GM21367 (cell line): ENCODE results near the gene GPR85.
"Not testable (repeated sequence)": the region's sequence is repeated elsewhere in the genome, so short reads cannot be mapped to it uniquely, and the experiment has no call there.

Source experiments
- ATAC-seq: cut with Tn5 transposase; IDR thresholded peaks from one replicate; pipeline ENCODE4 v1.9.1; 2021; ENCODE audit not compliant: unreplicated experiment

The GPR85 gene

GRCh38 chr7:113086431-113086888 is at the start of gene GPR85:
Gene GPR85, minus strand, starts transcription at chr7:113086827. Its CDS starts 2,106 bp downstream, at chr7:113084721.
- ATAC-seq: no peak

- no peak for ATAC-seq
Measured at GRCh38 chr7:113134025-113134424, 47.4 kb upstream of the GPR85 start.

GRCh38 chr7:113131367-113131766 is 44.7 kb upstream of the GPR85 start:
- no peak for ATAC-seq

GRCh38 chr7:113128031-113128430 is 41.4 kb upstream of the GPR85 start:
- no peak for ATAC-seq

- ATAC-seq: no peak
Measured at GRCh38 chr7:113125728-113126127, 39.1 kb upstream of the GPR85 start.

- no peak for ATAC-seq
Measured at GRCh38 chr7:113122744-113123143, 36.1 kb upstream of the GPR85 start.

- no peak for ATAC-seq
Measured at GRCh38 chr7:113120647-113121046, 34.0 kb upstream of the GPR85 start.

GRCh38 chr7:113119429-113119828 is 32.8 kb upstream of the GPR85 start:
- no peak for ATAC-seq

GRCh38 chr7:113118074-113118959 is 31.7 kb upstream of the GPR85 start, which contains the start of gene SMIM30:
Gene SMIM30, minus strand, starts transcription at chr7:113118554. Its CDS starts 976 bp downstream, at chr7:113117578.
- peak; percentile 100 for ATAC-seq

- ATAC-seq: not testable (repeated sequence)
Measured at GRCh38 chr7:113117374-113117774, 30.7 kb upstream of the GPR85 start.

GRCh38 chr7:113113912-113114311 is 27.3 kb upstream of the GPR85 start:
- ATAC-seq: no peak

- no peak for ATAC-seq
Measured at GRCh38 chr7:113109718-113110117, 23.1 kb upstream of the GPR85 start.

- no peak for ATAC-seq
Measured at GRCh38 chr7:113100121-113100603, 13.5 kb upstream of the GPR85 start.

- no peak for ATAC-seq
Measured at GRCh38 chr7:113099284-113099919, 12.8 kb upstream of the GPR85 start.

GRCh38 chr7:113094517-113095249 is 8.1 kb upstream of the GPR85 start:
- ATAC-seq: no peak

- no peak for ATAC-seq
Measured at GRCh38 chr7:113093561-113093960, 6.9 kb upstream of the GPR85 start.

GRCh38 chr7:113092762-113093161 is 6.1 kb upstream of the GPR85 start:
- ATAC-seq: no peak

GRCh38 chr7:113087071-113087998 is 708 bp upstream of the GPR85 start:
- no peak for ATAC-seq

- no peak for ATAC-seq
Measured at GRCh38 chr7:113085781-113086390, 741 bp downstream of the GPR85 start.
